Activated CD8-positive, alpha-beta memory T cell treated with anti-CD3 and anti-CD28 coated beads, Interleukin-2, amount 50 U/mL, for 48 hours (primary cell): ENCODE data around the gene PSMC3.
A peak's percentile ranks its signal among the peaks of the same experiment; 100 is the strongest.

Experiments
- DNase-seq: peaks from one replicate; pipeline ENCODE4 v3.0.0-alpha.2; 2020

Gene PSMC3

GRCh38 chr11:47442514-47442913 lies 16.3 kb upstream of the PSMC3 start:
- DNase-seq = no peak

GRCh38 chr11:47441421-47441820 lies 15.2 kb upstream of the PSMC3 start:
- no peak for DNase-seq

- no peak for DNase-seq
Measured at GRCh38 chr11:47440054-47440476, 13.8 kb upstream of the PSMC3 start.

- no peak for DNase-seq
Measured at GRCh38 chr11:47438721-47439120, 12.5 kb upstream of the PSMC3 start.

DNA sequence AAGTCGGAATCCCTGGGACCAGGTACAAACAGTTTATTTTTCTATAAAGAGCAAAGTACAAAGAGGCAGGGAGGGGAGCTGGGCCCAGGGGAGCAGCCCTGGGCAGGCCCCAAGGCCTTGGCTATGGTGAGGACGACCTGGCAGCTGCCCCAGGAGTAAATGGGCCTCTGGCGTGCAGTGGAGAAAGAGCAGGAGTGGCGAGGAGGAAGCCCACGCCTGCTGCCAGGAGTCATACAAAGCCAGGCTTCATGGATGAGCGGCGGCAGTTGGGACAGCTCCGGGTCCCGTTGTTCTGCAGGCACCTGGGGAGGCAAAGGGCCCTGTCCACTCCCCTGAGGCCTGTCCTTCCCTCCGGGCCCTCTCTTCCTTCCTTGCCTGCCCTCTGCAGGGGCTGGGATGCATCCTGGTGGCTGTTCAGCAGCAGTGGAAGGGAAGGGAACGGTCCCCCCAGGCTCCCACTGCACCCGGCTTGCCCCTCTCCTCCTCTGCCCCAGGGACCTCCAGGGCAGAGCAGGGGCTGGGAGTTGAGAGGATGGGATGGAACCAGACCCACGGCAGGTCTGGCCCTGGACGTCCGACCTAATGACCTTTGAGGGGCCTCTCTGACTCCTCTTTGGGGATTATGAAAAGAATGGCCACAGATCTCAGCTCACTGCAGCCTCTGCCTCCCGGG lies 11.6 kb upstream of the PSMC3 start:
- no peak for DNase-seq

DNA sequence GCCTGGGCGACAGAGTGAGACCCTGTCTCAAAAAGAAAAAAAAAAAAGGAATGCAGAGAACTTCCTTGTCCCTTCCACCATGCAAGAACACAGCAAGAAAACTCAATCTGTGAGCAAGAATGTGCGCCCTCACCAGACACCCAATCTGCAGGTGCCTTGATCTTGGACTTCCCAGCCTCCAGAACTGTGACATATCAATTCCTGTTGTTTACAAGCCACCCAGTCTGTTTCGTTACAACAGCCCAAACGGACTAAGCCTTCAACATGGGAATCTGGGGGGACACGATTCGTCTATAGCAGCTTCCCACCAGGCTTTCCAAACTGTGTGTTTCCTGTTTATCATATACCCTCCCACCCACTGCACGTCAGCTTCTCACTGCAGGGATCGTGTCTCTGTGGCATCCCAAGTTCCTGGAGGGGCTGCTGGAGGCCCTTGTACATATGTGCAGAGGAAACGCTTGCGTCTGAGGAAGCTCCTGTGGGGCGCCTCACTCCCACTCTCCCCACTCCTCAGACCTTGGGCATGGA lies 11.0 kb upstream of the PSMC3 start:
- DNase-seq = no peak

- no peak for DNase-seq
Measured at GRCh38 chr11:47436726-47437125, 10.5 kb upstream of the PSMC3 start.

GRCh38 chr11:47435687-47436086 lies 9.4 kb upstream of the PSMC3 start:
- no peak for DNase-seq

GRCh38 chr11:47434011-47434786 lies 8.0 kb upstream of the PSMC3 start:
- DNase-seq = no peak

DNA sequence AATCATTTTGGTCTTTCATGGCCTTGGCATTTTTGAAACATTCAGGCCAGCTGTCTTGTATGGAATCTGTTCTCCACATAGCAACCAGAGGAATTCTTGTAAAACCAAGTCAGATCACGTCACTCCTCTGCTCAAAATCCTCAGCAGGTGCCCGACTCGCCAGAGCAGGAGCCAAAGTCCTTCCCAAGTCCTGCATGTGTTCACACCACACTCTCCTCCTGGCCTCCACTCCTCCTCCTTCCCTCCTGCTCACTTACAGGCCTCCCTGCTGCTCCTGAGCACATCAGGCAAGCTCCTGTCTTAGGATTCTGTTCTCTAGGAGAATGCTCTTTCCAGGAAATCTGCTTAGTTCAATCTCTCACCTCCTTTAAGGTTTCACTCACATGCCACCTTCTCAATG lies 6.9 kb upstream of the PSMC3 start:
- DNase-seq = no peak

- DNase-seq = no peak
Measured at GRCh38 chr11:47431356-47432083, 5.3 kb upstream of the PSMC3 start.

DNA sequence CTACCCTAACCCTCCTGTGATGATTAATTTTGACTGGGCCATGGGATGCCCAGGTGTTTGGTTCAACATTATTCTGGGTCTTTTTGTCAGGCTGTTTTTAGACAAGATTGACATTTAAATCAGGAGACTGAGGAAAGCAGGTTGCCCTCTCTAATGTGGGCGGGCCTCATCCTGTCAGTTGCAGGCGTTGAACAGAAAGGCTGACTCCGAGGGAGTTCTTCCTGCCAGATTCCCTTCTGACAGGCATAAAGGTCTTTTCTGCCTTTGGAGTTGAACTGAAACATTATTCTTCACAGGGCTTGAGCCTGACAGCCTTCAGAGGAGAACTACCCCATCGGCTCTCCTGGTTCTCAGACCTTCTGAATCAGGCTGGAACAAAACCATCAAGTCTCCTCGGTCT lies 4.3 kb upstream of the PSMC3 start:
- no peak for DNase-seq

GRCh38 chr11:47425611-47426010 lies 628 bp downstream of the PSMC3 start:
- peak; percentile 61 for DNase-seq

DNA sequence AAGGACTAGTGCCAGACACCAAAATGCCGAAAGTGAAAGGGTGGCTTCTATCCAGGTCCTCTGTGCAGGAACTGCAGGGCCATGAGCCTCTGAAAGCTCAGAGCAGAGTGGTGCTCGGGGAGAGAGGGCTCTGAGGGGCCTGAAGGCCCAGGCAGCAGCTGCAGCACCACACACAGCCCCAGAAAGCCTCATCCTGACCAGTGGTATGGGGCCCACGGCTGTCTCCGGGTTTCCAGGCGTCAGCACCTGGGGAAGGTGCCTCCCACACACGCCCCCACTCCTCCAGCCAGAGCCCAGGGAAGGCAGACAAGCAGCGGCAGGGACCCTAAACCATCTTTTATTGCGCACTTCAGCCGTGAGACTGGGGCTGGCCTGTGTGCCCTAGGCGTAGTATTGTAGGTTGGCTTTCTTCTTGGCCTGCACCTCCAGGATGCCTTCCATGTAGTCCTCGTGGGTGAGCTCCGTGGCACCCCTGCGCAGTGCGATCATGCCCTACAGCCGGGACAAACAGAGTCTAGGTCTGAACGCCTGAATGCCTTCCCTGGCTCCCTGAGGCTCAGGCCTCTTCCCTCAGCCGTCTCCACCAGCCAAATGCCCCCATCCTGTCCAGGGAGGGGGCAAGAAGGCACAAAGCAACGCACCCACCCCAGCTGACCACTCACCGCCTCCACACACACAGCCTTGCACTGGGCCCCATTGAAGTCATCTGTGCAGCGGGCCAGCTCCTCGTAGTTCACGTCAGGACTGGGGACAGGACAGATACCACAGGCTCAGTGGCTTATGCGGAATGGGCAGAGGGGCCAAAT lies 7.6 kb downstream of the PSMC3 start:
- no peak for DNase-seq

DNA sequence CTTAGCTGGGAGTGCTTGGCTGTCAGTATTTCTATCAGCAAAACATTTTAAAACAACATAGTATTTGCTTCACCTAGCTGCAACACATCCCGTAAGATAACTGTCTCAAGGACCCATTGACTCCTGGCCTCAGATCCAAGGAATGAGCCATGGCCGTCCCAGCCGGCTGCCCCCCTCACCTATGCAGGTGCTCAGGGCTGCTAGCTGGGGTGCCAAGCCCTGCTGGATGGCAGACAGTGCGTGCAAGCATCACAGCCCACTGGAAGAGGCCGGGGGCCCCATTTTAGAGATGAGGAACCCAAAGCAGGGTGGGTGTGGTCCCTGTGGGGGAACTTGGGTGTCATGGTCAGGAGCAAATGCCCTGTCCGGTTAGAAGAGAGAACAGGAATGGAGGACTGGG lies 8.5 kb downstream of the PSMC3 start:
- DNase-seq = no peak

DNA sequence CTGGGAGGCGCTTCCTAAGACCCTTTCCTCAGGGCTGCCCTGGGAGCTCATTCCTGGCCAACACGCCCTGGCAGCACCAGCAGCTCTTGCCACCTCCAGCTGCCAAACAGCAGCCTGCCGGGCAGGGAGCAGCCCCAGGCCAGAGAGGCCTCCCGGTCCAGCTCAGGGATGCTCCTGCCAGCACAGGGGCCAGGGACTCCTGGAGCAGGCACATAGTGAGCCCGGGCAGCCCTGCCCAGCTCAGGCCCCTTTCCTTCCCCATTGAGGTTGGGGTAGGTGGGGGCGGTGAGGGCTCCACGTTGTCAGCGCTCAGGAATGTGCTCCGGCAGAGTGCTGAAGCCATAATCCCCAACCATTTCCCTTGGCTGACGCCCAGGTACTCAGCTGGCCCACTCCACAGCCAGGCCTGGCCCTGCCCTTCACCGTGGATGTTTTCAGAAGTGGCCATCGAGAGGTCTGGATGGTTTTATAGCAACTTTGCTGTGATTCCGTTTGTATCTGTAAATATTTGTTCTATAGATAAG lies 10.2 kb downstream of the PSMC3 start:
- peak; percentile 56 for DNase-seq

GRCh38 chr11:47415091-47415854 lies 11.0 kb downstream of the PSMC3 start:
- DNase-seq = no peak

- no peak for DNase-seq
Measured at GRCh38 chr11:47414685-47415070, 11.6 kb downstream of the PSMC3 start.

DNA sequence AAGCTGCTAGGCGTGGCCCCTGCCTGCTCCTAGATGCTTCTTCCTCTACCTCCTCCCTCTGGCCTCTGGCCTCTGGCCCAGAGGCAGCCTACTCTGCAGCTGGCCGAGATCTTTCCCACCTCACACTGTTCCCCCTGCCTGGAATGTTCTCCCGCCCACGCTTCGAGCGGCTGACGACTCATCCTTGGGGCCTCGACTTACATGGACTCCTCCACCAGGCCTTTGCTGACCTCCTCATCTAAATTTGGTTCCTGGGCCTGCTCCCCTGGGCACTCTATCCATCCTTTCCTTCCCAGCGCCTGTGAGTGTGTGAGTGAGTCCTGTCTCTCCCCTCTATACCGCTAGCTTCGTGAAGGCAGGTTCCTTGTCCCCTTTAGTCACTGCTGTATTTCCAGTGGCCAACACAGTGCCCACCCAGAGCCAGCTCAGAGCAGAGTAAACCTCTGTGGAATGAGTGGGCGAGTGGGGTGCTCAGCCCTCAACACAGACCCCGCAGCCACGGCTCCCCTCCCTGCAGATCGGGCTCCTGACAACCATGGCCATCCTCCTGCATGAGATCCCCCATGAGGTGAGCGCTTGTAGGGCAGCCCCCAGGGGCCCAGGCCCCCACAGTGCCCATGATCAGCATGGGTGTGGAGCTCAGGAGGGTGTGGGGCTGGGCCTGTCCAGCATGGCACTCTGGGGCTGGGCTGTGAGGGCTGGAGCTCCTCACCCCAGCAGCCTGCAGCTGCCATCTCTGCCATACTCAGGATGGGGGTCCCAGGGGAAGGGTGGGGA lies 12.1 kb downstream of the PSMC3 start:
- DNase-seq = no peak

DNA sequence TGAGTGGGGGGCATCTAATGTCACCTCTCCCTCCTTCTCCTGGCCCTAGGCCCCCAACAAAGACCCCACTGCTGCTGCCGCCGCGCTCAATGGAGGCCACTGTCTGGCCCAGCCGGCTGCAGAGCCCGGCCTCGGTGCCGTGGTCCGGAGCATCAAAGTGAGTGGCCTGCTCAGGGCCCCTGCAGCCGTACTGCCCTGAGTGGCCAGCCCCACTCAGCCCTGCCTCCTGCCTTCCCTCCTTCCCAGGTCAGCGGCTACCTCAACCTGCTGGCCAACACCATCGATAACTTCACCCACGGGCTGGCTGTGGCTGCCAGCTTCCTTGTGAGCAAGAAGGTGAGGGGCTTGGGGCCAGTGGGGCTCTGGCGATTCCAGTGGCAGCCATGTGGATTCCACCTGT lies 12.9 kb downstream of the PSMC3 start:
- DNase-seq = no peak
